H9 (cell line): Measurements from ENCODE around the gene TAOK3. TPM values are rescaled to one million over a fixed set of nuclear protein-coding genes. Genes with fewer than 3 reads are reported as not detected.

Experiments used
- DNase-seq: peaks from one replicate; pipeline ENCODE4 v3.0.0-alpha.2; 2017
- H2AFZ ChIP-seq: one replicate; pipeline ENCODE4 v1.6.1; 2013; ENCODE audit warnings: mild to moderate bottlenecking, low read length, control low read depth, moderate library complexity
- H2AK5ac ChIP-seq: 2 replicates; pipeline ENCODE4 v1.6.1; 2013; ENCODE audit warnings: low read length, control low read depth, mixed read lengths; ENCODE audit not compliant: insufficient read length
- H2BK120ac ChIP-seq: one replicate; pipeline ENCODE4 v1.6.1; 2013; ENCODE audit warnings: low read depth, mild to moderate bottlenecking, low read length, control low read depth, inconsistent platforms; ENCODE audit not compliant: poor library complexity, severe bottlenecking
- H2BK12ac ChIP-seq: 2 replicates; pipeline ENCODE4 v1.6.1; 2013; ENCODE audit warnings: low read length, control low read depth, mixed read lengths, low read depth; ENCODE audit not compliant: insufficient read length
- H2BK15ac ChIP-seq: 2 replicates; pipeline ENCODE4 v1.6.1; 2013; ENCODE audit warnings: low read depth, low read length, control low read depth
- H2BK20ac ChIP-seq: one replicate; pipeline ENCODE4 v1.6.1; 2013; ENCODE audit warnings: low read depth, mild to moderate bottlenecking, low read length, control low read depth, inconsistent platforms; ENCODE audit not compliant: poor library complexity, severe bottlenecking
- H2BK5ac ChIP-seq: 2 replicates; pipeline ENCODE4 v1.6.1; 2013; ENCODE audit warnings: low read length, control low read depth, mixed read lengths; ENCODE audit not compliant: insufficient read length
- H3K14ac ChIP-seq: 2 replicates; pipeline ENCODE4 v1.6.1; 2013; ENCODE audit warnings: low read length, control low read depth; ENCODE audit not compliant: insufficient read depth
- H3K18ac ChIP-seq: 2 replicates; pipeline ENCODE4 v1.6.1; 2013; ENCODE audit warnings: low read depth, mild to moderate bottlenecking, mixed read lengths, low read length, control low read depth; ENCODE audit not compliant: insufficient read length
- H3K23ac ChIP-seq: 2 replicates; pipeline ENCODE4 v1.6.1; 2013; ENCODE audit warnings: low read length, control low read depth, mixed read lengths, low read depth; ENCODE audit not compliant: insufficient read length
- H3K23me2 ChIP-seq: 2 replicates; pipeline ENCODE4 v1.6.1; 2013; ENCODE audit warnings: low read depth, mild to moderate bottlenecking, mixed read lengths, low read length, control low read depth; ENCODE audit not compliant: insufficient read length, poor library complexity, severe bottlenecking
- H3K27ac ChIP-seq: 2 replicates; pipeline ENCODE4 v1.5.1; 2013; ENCODE audit warnings: low read length, control low read depth, mixed read lengths, low read depth; ENCODE audit not compliant: insufficient read length
- H3K27me3 ChIP-seq: 2 replicates; pipeline ENCODE4 v1.6.1; 2013; ENCODE audit warnings: low read length, control low read depth, inconsistent platforms; ENCODE audit not compliant: insufficient read depth
- H3K4ac ChIP-seq: 2 replicates; pipeline ENCODE4 v1.6.1; 2013; ENCODE audit warnings: low read depth, mild to moderate bottlenecking, control low read depth, inconsistent platforms, low read length, moderate library complexity
- H3K4me1 ChIP-seq: 2 replicates; pipeline ENCODE4 v1.6.1; 2013; ENCODE audit warnings: low read length, control low read depth, inconsistent platforms; ENCODE audit not compliant: insufficient read depth
- H3K4me2 ChIP-seq: 2 replicates; pipeline ENCODE4 v1.6.1; 2013; ENCODE audit warnings: low read length, control low read depth, mixed read lengths; ENCODE audit not compliant: insufficient read length, insufficient read depth
- H3K56ac ChIP-seq: 2 replicates; pipeline ENCODE4 v1.6.1; 2013; ENCODE audit warnings: low read depth, mild to moderate bottlenecking, mixed read lengths, low read length, control low read depth; ENCODE audit not compliant: insufficient read length
- H3K79me1 ChIP-seq: 2 replicates; pipeline ENCODE4 v1.6.1; 2013; ENCODE audit warnings: low read depth, mild to moderate bottlenecking, moderate library complexity, low read length, control low read depth, inconsistent platforms; ENCODE audit not compliant: insufficient read depth, poor library complexity, severe bottlenecking
- H3K79me2 ChIP-seq: 2 replicates; pipeline ENCODE4 v1.6.1; 2013; ENCODE audit warnings: low read length, control low read depth, inconsistent platforms; ENCODE audit not compliant: insufficient read depth
- H3K9ac ChIP-seq: 2 replicates; pipeline ENCODE4 v1.6.1; 2013; ENCODE audit warnings: low read length, control low read depth, mixed read lengths; ENCODE audit not compliant: insufficient read length; ENCODE audit errors: extremely low read depth
- H3K9me3 ChIP-seq: one replicate; pipeline ENCODE4 v1.6.1; 2013; ENCODE audit warnings: low read depth, low read length, inconsistent platforms; ENCODE audit not compliant: control insufficient read depth
- H3T11ph ChIP-seq: one replicate; pipeline ENCODE4 v1.6.1; 2013; ENCODE audit warnings: mild to moderate bottlenecking, low read length, control low read depth, inconsistent platforms
- H4K20me1 ChIP-seq: one replicate; pipeline ENCODE4 v1.6.1; 2013; ENCODE audit not compliant: control insufficient read depth, insufficient read length, insufficient read depth
- H4K5ac ChIP-seq: 2 replicates; pipeline ENCODE4 v1.6.1; 2013; ENCODE audit warnings: low read depth, mild to moderate bottlenecking, mixed read lengths, low read length, control low read depth; ENCODE audit not compliant: insufficient read length
- H4K8ac ChIP-seq: replicated peaks from 2 replicates; pipeline ENCODE4 v1.6.1; 2013; ENCODE audit warnings: low read length, control low read depth, mixed read lengths, low read depth; ENCODE audit not compliant: insufficient read length
- H4K91ac ChIP-seq: 2 replicates; pipeline ENCODE4 v1.6.1; 2013; ENCODE audit warnings: low read depth, mild to moderate bottlenecking, moderate library complexity, mixed read lengths, low read length, control low read depth; ENCODE audit not compliant: insufficient read length
- H3K27ac Mint-ChIP-seq, 3 experiments: 2 replicates in 2 of 3; 3 replicates in 1 of 3; pipeline ENCODE4 v1.8.0; 2020 to 2021; ENCODE audit warnings: mixed read lengths in 3 of 3, mild to moderate bottlenecking in 1 of 3, moderate library complexity in 1 of 3
- H3K27me3 Mint-ChIP-seq: 2 replicates; pipeline ENCODE4 v1.8.0; 2021; ENCODE audit warnings: low read depth, mild to moderate bottlenecking, moderate library complexity, mixed read lengths
- H3K36me3 Mint-ChIP-seq, 3 experiments: 2 replicates in 2 of 3; 3 replicates in 1 of 3; pipeline ENCODE4 v1.8.0; 2020 to 2021; ENCODE audit warnings: low read depth in 3 of 3, mixed read lengths in 3 of 3; ENCODE audit not compliant: insufficient read depth in 1 of 3
- H3K4me1 Mint-ChIP-seq, 2 experiments: 2 replicates each; pipeline ENCODE4 v1.8.0; 2020; ENCODE audit warnings: mixed read lengths in 2 of 2
- H3K4me3 Mint-ChIP-seq, 2 experiments: 2 replicates in 1 of 2; 3 replicates in 1 of 2; pipeline ENCODE4 v1.8.0; 2020 to 2021; ENCODE audit warnings: mild to moderate bottlenecking in 2 of 2, mixed read lengths in 2 of 2, moderate library complexity in 1 of 2
- H3K9me3 Mint-ChIP-seq, 2 experiments: 2 replicates in 1 of 2; 3 replicates in 1 of 2; pipeline ENCODE4 v1.8.0; 2020; ENCODE audit warnings: mild to moderate bottlenecking in 2 of 2, mixed read lengths in 2 of 2, moderate library complexity in 1 of 2
- WGBS: extraction: QIAGEN DNeasy Blood & Tissue Kit; methylation state at CpG from one replicate; pipeline ENCODE4 v1.1.7; 2013; ENCODE audit warnings: missing lambda C conversion rate, low lambda C conversion rate, mixed read lengths; ENCODE audit not compliant: insufficient read length; ENCODE audit errors: extremely low coverage; 5-methylcytosine and 5-hydroxymethylcytosine counted together
- total RNA-seq: library from RNA; stranded (reverse); gene quantifications from 2 replicates; pipeline ENCODE4 v1.2.1, GENCODE V29; 2021
- TF ChIP-seq, protein P1 (sequence below): fragments of 200-600 bp; sonication (generic); conservative IDR thresholded peaks from 3 replicates; pipeline ENCODE4 v1.8.0; 2021; ENCODE audit warnings: antibody characterized with exemption, mild to moderate bottlenecking

TAOK3 gene
- total RNA-seq, 1 experiment from 2014 or later = 5.2 TPM

DNA sequence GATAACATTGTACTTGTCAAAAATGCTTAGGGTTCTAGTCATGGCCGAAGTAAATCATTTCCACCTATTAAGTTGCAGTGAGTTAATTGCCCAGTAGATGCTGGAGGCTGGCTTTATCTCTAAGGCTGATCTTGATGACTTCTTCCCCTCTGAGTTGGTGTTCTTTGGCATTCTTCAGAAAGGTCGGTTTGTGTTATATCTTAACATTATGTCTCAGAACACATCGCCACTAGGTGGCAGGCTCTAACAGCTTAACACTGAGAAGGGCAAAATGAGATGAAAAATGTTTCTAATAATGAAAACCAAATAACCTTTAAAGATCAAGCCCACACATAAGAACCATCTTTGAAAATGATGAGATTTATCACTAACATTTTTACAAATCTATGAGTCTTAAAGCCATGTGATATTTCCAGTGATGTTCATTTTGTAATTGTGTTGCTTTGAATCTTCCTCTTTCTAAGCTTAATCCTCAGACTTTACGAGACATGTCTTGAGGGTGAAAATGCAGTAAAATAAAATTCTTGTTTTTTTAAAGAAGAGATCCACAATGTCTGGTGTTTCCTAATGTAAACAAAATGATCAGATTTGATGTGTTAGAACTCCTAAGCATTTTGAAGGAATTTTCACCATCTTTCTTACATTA lies 32.3 kb upstream of the TAOK3 start:
- H3K56ac ChIP-seq = no peak overlapping the region
- H3K14ac ChIP-seq = no peak overlapping the region
- Mint-ChIP-seq H3K27me3 (no peaks in the 10 kb centered on the region), H3K27ac (no peak overlapping the region), H3K4me3 (no peak overlapping the region), H3K4me1 (no peaks in the 10 kb centered on the region), H3K9me3 (no peaks in the 10 kb centered on the region), H3K36me3 (peaks cover 34 to 75% (median 71%) of the 10 kb centered on the region in 3 experiments; a peak in 6 of 7 replicates)
- no peak overlapping the region for H4K91ac ChIP-seq
- no peak overlapping the region for H4K8ac ChIP-seq
- no peaks in the 10 kb centered on the region for H3K27me3 ChIP-seq
- no peak overlapping the region for H2BK120ac ChIP-seq
- TF ChIP-seq, protein P1, sequence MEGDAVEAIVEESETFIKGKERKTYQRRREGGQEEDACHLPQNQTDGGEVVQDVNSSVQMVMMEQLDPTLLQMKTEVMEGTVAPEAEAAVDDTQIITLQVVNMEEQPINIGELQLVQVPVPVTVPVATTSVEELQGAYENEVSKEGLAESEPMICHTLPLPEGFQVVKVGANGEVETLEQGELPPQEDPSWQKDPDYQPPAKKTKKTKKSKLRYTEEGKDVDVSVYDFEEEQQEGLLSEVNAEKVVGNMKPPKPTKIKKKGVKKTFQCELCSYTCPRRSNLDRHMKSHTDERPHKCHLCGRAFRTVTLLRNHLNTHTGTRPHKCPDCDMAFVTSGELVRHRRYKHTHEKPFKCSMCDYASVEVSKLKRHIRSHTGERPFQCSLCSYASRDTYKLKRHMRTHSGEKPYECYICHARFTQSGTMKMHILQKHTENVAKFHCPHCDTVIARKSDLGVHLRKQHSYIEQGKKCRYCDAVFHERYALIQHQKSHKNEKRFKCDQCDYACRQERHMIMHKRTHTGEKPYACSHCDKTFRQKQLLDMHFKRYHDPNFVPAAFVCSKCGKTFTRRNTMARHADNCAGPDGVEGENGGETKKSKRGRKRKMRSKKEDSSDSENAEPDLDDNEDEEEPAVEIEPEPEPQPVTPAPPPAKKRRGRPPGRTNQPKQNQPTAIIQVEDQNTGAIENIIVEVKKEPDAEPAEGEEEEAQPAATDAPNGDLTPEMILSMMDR = peak; percentile 90
- H3K18ac ChIP-seq = no peak overlapping the region
- no peak overlapping the region for H2BK5ac ChIP-seq
- H2AK5ac ChIP-seq = no peak overlapping the region
- no CpG with 5 or more reads among the region's 4 CpGs for WGBS
- peak; percentile 46 for DNase-seq
- no peak overlapping the region for H2BK12ac ChIP-seq
- no peaks in the 10 kb centered on the region for H3K9me3 ChIP-seq
- H2BK15ac ChIP-seq = no peak overlapping the region
- H2AFZ ChIP-seq = no peak overlapping the region
- H3K79me2 ChIP-seq = no peaks in the 10 kb centered on the region
- H4K20me1 ChIP-seq = no peaks in the 10 kb centered on the region
- no peak overlapping the region for H3K23ac ChIP-seq
- no peaks in the 10 kb centered on the region for H3K79me1 ChIP-seq
- no peak overlapping the region for H2BK20ac ChIP-seq
- H3T11ph ChIP-seq = no peak overlapping the region
- no peaks in the 10 kb centered on the region for H3K23me2 ChIP-seq
- H3K9ac ChIP-seq = no peak overlapping the region
- H3K27ac ChIP-seq = no peak overlapping the region
- H3K4me1 ChIP-seq = no peaks in the 10 kb centered on the region
- no peak overlapping the region for H3K4me2 ChIP-seq
- H3K4ac ChIP-seq = no peak overlapping the region
- H4K5ac ChIP-seq = no peak overlapping the region
